Astrocyte (in vitro differentiated cells and primary cell): ENCODE results near the gene UTP11. TPM values are rescaled to one million over a fixed set of nuclear protein-coding genes. Genes with fewer than 3 reads are reported as not detected.
A peak's percentile ranks its signal among the peaks of the same experiment; 100 is the strongest.

Experiments used
- DNase-seq: peaks from one replicate; pipeline ENCODE4 v3.0.0-alpha.2; 2010; ENCODE audit warnings: low read depth
- FAIRE-seq: peaks from 2 replicates; lab custom pipeline; 2011; peaks lifted over from hg19 to GRCh38; lab: Jason Lieb, UNC
- H2AFZ ChIP-seq: 2 replicates; pipeline ENCODE4 v1.6.0; 2012; ENCODE audit warnings: low read depth, low read length, inconsistent platforms
- H3K27ac ChIP-seq: 2 replicates; pipeline ENCODE4 v1.5.1; 2011; ENCODE audit warnings: low read depth, low read length, inconsistent platforms
- H3K27me3 ChIP-seq: 2 replicates; pipeline ENCODE4 v1.6.0; 2011; ENCODE audit warnings: low read length, inconsistent platforms; ENCODE audit not compliant: insufficient read depth
- H3K36me3 ChIP-seq: 2 replicates; pipeline ENCODE4 v1.5.1; 2011; ENCODE audit warnings: low read length, inconsistent platforms; ENCODE audit not compliant: insufficient read depth
- H3K4me1 ChIP-seq: 2 replicates; pipeline ENCODE4 v1.5.1; 2011; ENCODE audit warnings: low read length, inconsistent platforms; ENCODE audit not compliant: insufficient read depth
- H3K4me2 ChIP-seq: 2 replicates; pipeline ENCODE4 v1.6.0; 2012; ENCODE audit warnings: low read length, inconsistent platforms
- H3K4me3 ChIP-seq: 2 replicates; pipeline ENCODE4 v1.5.1; 2011; ENCODE audit warnings: low read depth, mild to moderate bottlenecking, low read length, inconsistent platforms; ENCODE audit not compliant: insufficient read depth
- H3K79me2 ChIP-seq: 2 replicates; pipeline ENCODE4 v1.6.0; 2012; ENCODE audit warnings: mild to moderate bottlenecking, low read length, inconsistent platforms; ENCODE audit not compliant: insufficient read depth
- H3K9ac ChIP-seq: 2 replicates; pipeline ENCODE4 v1.6.0; 2012; ENCODE audit warnings: mild to moderate bottlenecking, low read length, inconsistent platforms
- H3K9me3 ChIP-seq: 2 replicates; pipeline ENCODE4 v1.5.1; 2012; ENCODE audit warnings: low read depth, mild to moderate bottlenecking, low read length, inconsistent platforms; ENCODE audit not compliant: insufficient read depth
- H4K20me1 ChIP-seq: 2 replicates; pipeline ENCODE4 v1.6.0; 2012; ENCODE audit warnings: low read length, inconsistent platforms; ENCODE audit not compliant: insufficient read depth
- H3K27ac Mint-ChIP-seq: one replicate; pipeline ENCODE4 v1.8.0; 2021; ENCODE audit warnings: mild to moderate bottlenecking, mixed read lengths; ENCODE audit not compliant: unreplicated experiment
- H3K27me3 Mint-ChIP-seq: one replicate; pipeline ENCODE4 v1.8.0; 2021; ENCODE audit warnings: low read depth, mixed read lengths; ENCODE audit not compliant: unreplicated experiment
- H3K36me3 Mint-ChIP-seq: one replicate; pipeline ENCODE4 v1.8.0; 2021; ENCODE audit warnings: low read depth, mixed read lengths; ENCODE audit not compliant: unreplicated experiment
- H3K4me1 Mint-ChIP-seq: one replicate; pipeline ENCODE4 v1.8.0; 2021; ENCODE audit warnings: low read depth, mixed read lengths; ENCODE audit not compliant: unreplicated experiment
- H3K4me3 Mint-ChIP-seq: one replicate; pipeline ENCODE4 v1.8.0; 2021; ENCODE audit warnings: mild to moderate bottlenecking, moderate library complexity, mixed read lengths; ENCODE audit not compliant: unreplicated experiment
- H3K9me3 Mint-ChIP-seq: one replicate; pipeline ENCODE4 v1.8.0; 2021; ENCODE audit warnings: mild to moderate bottlenecking, mixed read lengths; ENCODE audit not compliant: unreplicated experiment
- EZH2 ChIP-seq: IDR thresholded peaks from 2 replicates; pipeline ENCODE4 v1.6.1; 2012; ENCODE audit warnings: mild to moderate bottlenecking, low read length, inconsistent platforms; ENCODE audit not compliant: insufficient read depth
- total RNA-seq: library from RNA; stranded (reverse); gene quantifications from 2 replicates; pipeline ENCODE4 v1.2.1, GENCODE V29; 2021
- TF ChIP-seq, protein P1 (sequence below): IDR thresholded peaks from 2 replicates; pipeline ENCODE4 v1.5.1; 2011; ENCODE audit warnings: low read depth, mild to moderate bottlenecking, inconsistent platforms, low read length, moderate library complexity; ENCODE audit not compliant: insufficient read depth

Gene UTP11
- total RNA-seq, 1 donor from 2014 or later, result 42.6 TPM

DNA sequence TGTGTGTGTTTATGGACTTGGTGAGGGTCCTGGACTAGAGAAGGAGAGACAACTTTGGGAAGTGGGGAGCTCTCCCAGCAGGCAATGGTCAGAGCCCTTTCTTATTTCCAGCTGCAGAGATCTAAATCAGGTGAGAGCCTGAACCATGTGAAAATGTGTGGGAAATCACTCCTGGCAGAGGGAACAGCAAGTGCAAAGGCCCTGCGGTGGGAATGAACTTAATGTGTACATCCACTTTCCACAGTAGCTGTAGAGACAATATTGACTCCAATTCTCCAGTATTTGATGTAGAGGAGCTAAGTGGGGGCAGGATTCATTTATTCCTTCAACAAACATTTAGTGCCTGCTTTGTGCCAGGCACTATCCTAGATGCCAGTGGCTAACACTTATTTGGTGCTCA, 48.8 kb downstream of the UTP11 start:
- Histone ChIP-seq H3K4me1 (peaks cover 12% of the 10 kb centered on the region), H3K9me3 (no peaks in the 10 kb centered on the region), H3K36me3 (no peaks in the 10 kb centered on the region), H3K27ac (no peak overlapping the region), H3K9ac (no peak overlapping the region), H3K27me3 (no peaks in the 10 kb centered on the region), H4K20me1 (no peaks in the 10 kb centered on the region), H3K4me2 (no peak overlapping the region), H2AFZ (no peak overlapping the region), H3K79me2 (no peaks in the 10 kb centered on the region), H3K4me3 (no peak overlapping the region)
- Mint-ChIP-seq H3K27me3 (peaks cover 8% of the 10 kb centered on the region), H3K4me3 (no peak overlapping the region), H3K9me3 (peaks cover 3% of the 10 kb centered on the region), H3K4me1 (peaks cover 28% of the 10 kb centered on the region), H3K36me3 (peaks cover 9% of the 10 kb centered on the region), H3K27ac (no peak overlapping the region)
- TF ChIP-seq, protein P1, sequence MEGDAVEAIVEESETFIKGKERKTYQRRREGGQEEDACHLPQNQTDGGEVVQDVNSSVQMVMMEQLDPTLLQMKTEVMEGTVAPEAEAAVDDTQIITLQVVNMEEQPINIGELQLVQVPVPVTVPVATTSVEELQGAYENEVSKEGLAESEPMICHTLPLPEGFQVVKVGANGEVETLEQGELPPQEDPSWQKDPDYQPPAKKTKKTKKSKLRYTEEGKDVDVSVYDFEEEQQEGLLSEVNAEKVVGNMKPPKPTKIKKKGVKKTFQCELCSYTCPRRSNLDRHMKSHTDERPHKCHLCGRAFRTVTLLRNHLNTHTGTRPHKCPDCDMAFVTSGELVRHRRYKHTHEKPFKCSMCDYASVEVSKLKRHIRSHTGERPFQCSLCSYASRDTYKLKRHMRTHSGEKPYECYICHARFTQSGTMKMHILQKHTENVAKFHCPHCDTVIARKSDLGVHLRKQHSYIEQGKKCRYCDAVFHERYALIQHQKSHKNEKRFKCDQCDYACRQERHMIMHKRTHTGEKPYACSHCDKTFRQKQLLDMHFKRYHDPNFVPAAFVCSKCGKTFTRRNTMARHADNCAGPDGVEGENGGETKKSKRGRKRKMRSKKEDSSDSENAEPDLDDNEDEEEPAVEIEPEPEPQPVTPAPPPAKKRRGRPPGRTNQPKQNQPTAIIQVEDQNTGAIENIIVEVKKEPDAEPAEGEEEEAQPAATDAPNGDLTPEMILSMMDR, result no peak
- no peak for TF ChIP-seq EZH2
- FAIRE-seq (no peak), DNase-seq (no peak)

DNA sequence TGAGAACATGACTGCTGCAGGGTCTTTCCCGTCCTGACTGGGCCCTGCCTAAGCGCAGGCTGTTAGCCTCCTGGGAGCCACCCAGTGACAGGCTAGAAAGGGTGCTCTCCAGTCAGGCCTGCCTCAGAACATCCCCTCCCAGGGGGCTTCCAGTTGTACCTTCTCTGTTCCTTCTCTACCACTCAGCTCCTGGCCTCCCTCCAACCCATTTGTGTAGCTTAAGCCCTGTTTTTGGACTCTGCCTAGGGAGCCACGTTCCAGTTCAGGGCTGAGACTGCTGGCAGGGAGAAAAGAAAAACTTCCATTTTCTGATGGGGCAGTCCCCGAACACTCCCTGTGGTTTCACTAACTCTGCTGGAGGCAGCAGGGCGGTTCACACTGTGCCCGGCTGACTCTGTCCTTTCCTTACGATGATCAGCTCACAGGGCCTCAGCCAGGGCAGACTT, 49.4 kb downstream of the UTP11 start:
- Histone ChIP-seq H3K9me3 (no peaks in the 10 kb centered on the region), H4K20me1 (no peaks in the 10 kb centered on the region), H3K4me2 (no peak overlapping the region), H3K27ac (no peak overlapping the region), H3K9ac (no peak overlapping the region), H2AFZ (no peak overlapping the region), H3K79me2 (no peaks in the 10 kb centered on the region), H3K27me3 (no peaks in the 10 kb centered on the region), H3K4me1 (peaks cover 12% of the 10 kb centered on the region), H3K36me3 (no peaks in the 10 kb centered on the region), H3K4me3 (no peak overlapping the region)
- Mint-ChIP-seq H3K36me3 (peaks cover 9% of the 10 kb centered on the region), H3K27me3 (peaks cover 8% of the 10 kb centered on the region), H3K27ac (no peak overlapping the region), H3K4me3 (no peak overlapping the region), H3K9me3 (peaks cover 3% of the 10 kb centered on the region), H3K4me1 (peaks cover 28% of the 10 kb centered on the region)
- no peak for DNase-seq
- TF ChIP-seq EZH2, result no peak
- TF ChIP-seq, protein P1, result no peak
- FAIRE-seq, result no peak

GRCh38 chr1:38062361-38063288, 50.1 kb downstream of the UTP11 start:
- Histone ChIP-seq H3K36me3 (no peaks in the 10 kb centered on the region), H3K9ac (no peak overlapping the region), H4K20me1 (no peaks in the 10 kb centered on the region), H3K4me2 (no peak overlapping the region), H3K9me3 (no peaks in the 10 kb centered on the region), H3K27ac (no peak overlapping the region), H2AFZ (no peak overlapping the region), H3K79me2 (no peaks in the 10 kb centered on the region), H3K4me3 (no peak overlapping the region), H3K4me1 (peaks cover 12% of the 10 kb centered on the region), H3K27me3 (no peaks in the 10 kb centered on the region)
- no peak for DNase-seq
- Mint-ChIP-seq H3K27ac (peak overlapping the region; percentile 69), H3K27me3 (peaks cover 8% of the 10 kb centered on the region), H3K9me3 (peaks cover 3% of the 10 kb centered on the region), H3K4me3 (no peak overlapping the region), H3K4me1 (peaks cover 28% of the 10 kb centered on the region), H3K36me3 (peaks cover 9% of the 10 kb centered on the region)
- no peak for FAIRE-seq
- no peak for TF ChIP-seq EZH2
- TF ChIP-seq, protein P1, result no peak
